Natural killer cell (primary cell): Measurements from ENCODE around the gene ZNF354B. TPM values are rescaled to one million over a fixed set of nuclear protein-coding genes. Genes with fewer than 3 reads are reported as not detected.
"Not testable (repeated sequence)": the region's sequence is repeated elsewhere in the genome, so short reads cannot be mapped to it uniquely, and the experiment has no call there.

Source experiments
- ATAC-seq, 3 donors: fragments of 150-1000 bp in 2 of 3; fragments of 200-7000 bp in 1 of 3; cut with Tn5 transposase; 1 replicate in 1 of 3; 2 replicates in 2 of 3; pipeline ENCODE4 v1.10.0; 2021; ENCODE audit warnings: mild to moderate bottlenecking in 2 of 3, moderate library complexity in 2 of 3
- DNase-seq, 2 donors: peaks; one replicate each; pipeline versions ENCODE4 v3.0.0 to v3.0.0-alpha.2; 2013 to 2021; ENCODE audit warnings: mixed read lengths in 1 of 2
- H3K27ac ChIP-seq: one replicate; pipeline ENCODE4 v1.5.1; 2013; ENCODE audit warnings: mild to moderate bottlenecking, low read length
- H3K27me3 ChIP-seq: one replicate; pipeline ENCODE4 v1.6.1; 2013; ENCODE audit warnings: low read length; ENCODE audit not compliant: control insufficient read depth, insufficient read depth
- H3K36me3 ChIP-seq: one replicate; pipeline ENCODE4 v1.6.1; 2013; ENCODE audit warnings: low read length; ENCODE audit not compliant: control insufficient read depth, insufficient read depth
- H3K4me1 ChIP-seq: one replicate; pipeline ENCODE4 v1.6.1; 2013; ENCODE audit warnings: low read length; ENCODE audit not compliant: control insufficient read depth, insufficient read depth
- H3K4me3 ChIP-seq: one replicate; pipeline ENCODE4 v1.5.1; 2013; ENCODE audit warnings: low read length
- H3K9me3 ChIP-seq: one replicate; pipeline ENCODE4 v1.6.1; 2013; ENCODE audit warnings: low read length; ENCODE audit not compliant: control insufficient read depth, insufficient read depth
- H3K27ac Mint-ChIP-seq, 2 donors: one replicate each; pipeline ENCODE4 v1.8.0; 2022; ENCODE audit warnings: mild to moderate bottlenecking in 2 of 2, mixed read lengths in 2 of 2, moderate library complexity in 1 of 2
- H3K27me3 Mint-ChIP-seq, 2 donors: one replicate each; pipeline ENCODE4 v1.8.0; 2022; ENCODE audit warnings: low read depth in 2 of 2, mixed read lengths in 2 of 2
- H3K36me3 Mint-ChIP-seq: one replicate; pipeline ENCODE4 v1.8.0; 2022; ENCODE audit warnings: mixed read lengths
- H3K4me1 Mint-ChIP-seq, 2 donors: one replicate each; pipeline ENCODE4 v1.8.0; 2022; ENCODE audit warnings: mixed read lengths in 2 of 2
- H3K4me3 Mint-ChIP-seq: one replicate; pipeline ENCODE4 v1.8.0; 2022; ENCODE audit warnings: mild to moderate bottlenecking, moderate library complexity, mixed read lengths
- H3K9me3 Mint-ChIP-seq, 2 donors: one replicate each; pipeline ENCODE4 v1.8.0; 2022; ENCODE audit warnings: mixed read lengths in 2 of 2
- WGBS: methylation state at CpG from one replicate; pipeline ENCODE4 v1.1.7; 2013; ENCODE audit warnings: missing lambda C conversion rate; ENCODE audit not compliant: insufficient coverage; 5-methylcytosine and 5-hydroxymethylcytosine counted together
- intact Hi-C: fragments of 100-400 bp; cut with micrococcal nuclease; formaldehyde crosslinking; loops from one replicate; pipeline ENCODE4 v1.14.2; 2022
- total RNA-seq, 4 donors: library from RNA; stranded (reverse); fragments of 120-200 nt in 1 of 4; gene quantifications; one replicate each; pipeline versions ENCODE4 v1.2.3 to v1.2.4, GENCODE V29; 2013 to 2022
- TF ChIP-seq, protein P1 (sequence below): fragments of 200-600 bp; IDR thresholded peaks from one replicate; pipeline ENCODE4 v1.8.0; 2022; ENCODE audit warnings: antibody characterized with exemption

ZNF354B gene
- total RNA-seq, 3 donors from 2014 or later (not counting 1 experiment from before 2014, with no cell fraction given) = 10.0 to 16.0 (median 13.6) TPM

- intact Hi-C loops = no loop called here
- H3K36me3 Mint-ChIP-seq = peaks cover 51% of the 10 kb centered on the region
- H3K9me3 ChIP-seq = no peaks in the 10 kb centered on the region
- H3K27me3 ChIP-seq = no peaks in the 10 kb centered on the region
- H3K27me3 Mint-ChIP-seq = no peaks in the 10 kb centered on the region
- no peak overlapping the region for H3K27ac ChIP-seq
- H3K4me3 ChIP-seq = no peak overlapping the region
- peaks cover 8 to 29% of the 10 kb centered on the region in 2 donors for H3K4me1 Mint-ChIP-seq
- H3K9me3 Mint-ChIP-seq = peaks cover 0 to 7% of the 10 kb centered on the region in 2 donors
- no peak overlapping the region for H3K27ac Mint-ChIP-seq
- TF ChIP-seq, protein P1, sequence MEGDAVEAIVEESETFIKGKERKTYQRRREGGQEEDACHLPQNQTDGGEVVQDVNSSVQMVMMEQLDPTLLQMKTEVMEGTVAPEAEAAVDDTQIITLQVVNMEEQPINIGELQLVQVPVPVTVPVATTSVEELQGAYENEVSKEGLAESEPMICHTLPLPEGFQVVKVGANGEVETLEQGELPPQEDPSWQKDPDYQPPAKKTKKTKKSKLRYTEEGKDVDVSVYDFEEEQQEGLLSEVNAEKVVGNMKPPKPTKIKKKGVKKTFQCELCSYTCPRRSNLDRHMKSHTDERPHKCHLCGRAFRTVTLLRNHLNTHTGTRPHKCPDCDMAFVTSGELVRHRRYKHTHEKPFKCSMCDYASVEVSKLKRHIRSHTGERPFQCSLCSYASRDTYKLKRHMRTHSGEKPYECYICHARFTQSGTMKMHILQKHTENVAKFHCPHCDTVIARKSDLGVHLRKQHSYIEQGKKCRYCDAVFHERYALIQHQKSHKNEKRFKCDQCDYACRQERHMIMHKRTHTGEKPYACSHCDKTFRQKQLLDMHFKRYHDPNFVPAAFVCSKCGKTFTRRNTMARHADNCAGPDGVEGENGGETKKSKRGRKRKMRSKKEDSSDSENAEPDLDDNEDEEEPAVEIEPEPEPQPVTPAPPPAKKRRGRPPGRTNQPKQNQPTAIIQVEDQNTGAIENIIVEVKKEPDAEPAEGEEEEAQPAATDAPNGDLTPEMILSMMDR = no peak
- 88% methylated on average over 8 of the region's 8 CpGs for WGBS
- no peaks in the 10 kb centered on the region for H3K4me1 ChIP-seq
- ATAC-seq (no peak), DNase-seq (no peak)
- peaks cover 44% of the 10 kb centered on the region for H3K36me3 ChIP-seq
- no peak overlapping the region for H3K4me3 Mint-ChIP-seq
Observed at GRCh38 chr5:178869577-178869976, 9.8 kb downstream of the ZNF354B start.

DNA sequence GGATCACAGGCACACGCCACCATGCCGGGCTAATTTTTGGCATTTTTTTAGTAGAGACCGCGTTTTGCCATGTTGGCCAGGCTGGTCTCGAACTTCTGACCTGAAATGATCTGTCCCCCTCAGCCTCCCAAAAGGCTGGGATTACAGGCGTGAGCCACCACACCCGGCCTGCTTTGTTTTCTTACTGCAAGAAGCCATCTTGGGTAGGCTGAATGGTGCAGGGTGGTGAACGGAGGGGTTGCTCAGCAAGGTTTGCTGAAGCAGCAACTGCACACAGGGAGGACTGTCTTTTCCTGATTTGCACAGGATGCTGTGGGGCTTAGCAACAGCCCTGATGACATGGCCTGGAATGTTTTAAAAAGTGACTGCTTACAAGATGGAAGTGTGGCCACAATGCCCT is 10.7 kb downstream of the ZNF354B start:
- TF ChIP-seq, protein P1 = no peak
- no peak overlapping the region for H3K4me3 Mint-ChIP-seq
- no peaks in the 10 kb centered on the region for H3K27me3 Mint-ChIP-seq
- H3K9me3 Mint-ChIP-seq = peaks cover 0 to 7% of the 10 kb centered on the region in 2 donors
- no peak for DNase-seq
- H3K36me3 ChIP-seq = peaks cover 50% of the 10 kb centered on the region
- H3K36me3 Mint-ChIP-seq = peaks cover 57% of the 10 kb centered on the region
- H3K4me1 Mint-ChIP-seq = peaks cover 8 to 37% of the 10 kb centered on the region in 2 donors
- peaks cover 7% of the 10 kb centered on the region for H3K9me3 ChIP-seq
- H3K4me3 ChIP-seq = no peak overlapping the region
- no peak overlapping the region for H3K27ac Mint-ChIP-seq
- WGBS = 93% methylated on average over 8 of the region's 8 CpGs
- no peak for ATAC-seq
- H3K27ac ChIP-seq = no peak overlapping the region
- H3K4me1 ChIP-seq = no peaks in the 10 kb centered on the region
- H3K27me3 ChIP-seq = no peaks in the 10 kb centered on the region
- intact Hi-C loops = no loop called here

- H3K4me1 ChIP-seq = no peaks in the 10 kb centered on the region
- ATAC-seq (no peak), DNase-seq (no peak)
- intact Hi-C loops = no loop called here
- H3K27me3 ChIP-seq = no peaks in the 10 kb centered on the region
- TF ChIP-seq, protein P1 = no peak
- Mint-ChIP-seq H3K4me1 (peaks cover 8 to 37% of the 10 kb centered on the region in 2 donors), H3K4me3 (no peak overlapping the region), H3K27ac (peak overlapping the region in 1 of 2 donors; percentile 2), H3K36me3 (peaks cover 57% of the 10 kb centered on the region), H3K27me3 (no peaks in the 10 kb centered on the region), H3K9me3 (peaks cover 2 to 7% of the 10 kb centered on the region in 2 donors)
- peaks cover 22% of the 10 kb centered on the region for H3K9me3 ChIP-seq
- peaks cover 49% of the 10 kb centered on the region for H3K36me3 ChIP-seq
- H3K27ac ChIP-seq = no peak overlapping the region
- 88% methylated on average over 1 of the region's 1 CpG for WGBS
- H3K4me3 ChIP-seq = no peak overlapping the region
Observed at GRCh38 chr5:178872302-178872701, 12.5 kb downstream of the ZNF354B start.

GRCh38 chr5:178883115-178883694 is 23.5 kb downstream of the ZNF354B start:
- H3K4me1 ChIP-seq, H3K27me3 ChIP-seq, H3K4me1 Mint-ChIP-seq, ATAC-seq, H3K27me3 Mint-ChIP-seq, H3K4me3 Mint-ChIP-seq, H3K27ac ChIP-seq, intact Hi-C loops, H3K27ac Mint-ChIP-seq, DNase-seq, H3K4me3 ChIP-seq: not testable (repeated sequence)
- Mint-ChIP-seq H3K36me3 (peaks cover 60% of the 10 kb centered on the region), H3K9me3 (peaks cover 19 to 31% of the 10 kb centered on the region in 2 donors)
- 100% methylated on average over 1 of the region's 4 CpGs for WGBS
- H3K9me3 ChIP-seq = peaks cover 46% of the 10 kb centered on the region
- H3K36me3 ChIP-seq = peaks cover 36% of the 10 kb centered on the region
